Heart left ventricle (tissue), 16 donors: ENCODE results near the gene MIEN1. TPM values are rescaled to one million over a fixed set of nuclear protein-coding genes. Genes with fewer than 3 reads are reported as not detected.

Source experiments
- ATAC-seq, 4 donors: fragments of 200-7000 bp; cut with Tn5 transposase; one replicate each; pipeline ENCODE4 v1.9.1; 2020 to 2022; ENCODE audit warnings: moderate library complexity in 4 of 4, mild to moderate bottlenecking in 3 of 4, moderate number of reproducible peaks in 1 of 4
- DNase-seq, 5 donors: peaks; one replicate each; pipeline ENCODE4 v3.0.0-alpha.2; 2020
- H3K27ac ChIP-seq, 12 donors: fragments of 200-600 bp; sonication (generic) in 4 of 12; one replicate each; pipeline versions ENCODE4 v1.5.0 to v1.8.0; 2016 to 2022; ENCODE audit warnings: mild to moderate bottlenecking in 2 of 12
- H3K27me3 ChIP-seq, 9 donors: fragments of 200-600 bp; sonication (generic) in 2 of 9; one replicate each; pipeline versions ENCODE4 v1.5.1 to v1.8.0; 2016 to 2022; ENCODE audit warnings: mild to moderate bottlenecking in 3 of 9
- H3K36me3 ChIP-seq, 9 donors: fragments of 200-600 bp; sonication (generic) in 2 of 9; one replicate each; pipeline versions ENCODE4 v1.5.0 to v1.8.0; 2018 to 2022; ENCODE audit warnings: mild to moderate bottlenecking in 2 of 9
- H3K4me1 ChIP-seq, 12 donors: fragments of 200-600 bp; sonication (generic) in 4 of 12; one replicate each; pipeline versions ENCODE4 v1.5.0 to v1.8.0; 2016 to 2022; ENCODE audit warnings: mild to moderate bottlenecking in 3 of 12
- H3K4me3 ChIP-seq, 12 donors: fragments of 200-600 bp; sonication (generic) in 4 of 12; one replicate each; pipeline versions ENCODE4 v1.5.0 to v1.8.0; 2017 to 2022; ENCODE audit warnings: mild to moderate bottlenecking in 9 of 12, moderate library complexity in 4 of 12
- H3K9me3 ChIP-seq, 12 donors: fragments of 200-600 bp; sonication (generic) in 4 of 12; one replicate each; pipeline versions ENCODE4 v1.5.0 to v1.8.0; 2016 to 2022; ENCODE audit warnings: mild to moderate bottlenecking in 1 of 12
- POLR2A ChIP-seq, 2 donors: fragments of 450-650 bp; IDR thresholded peaks; one replicate each; pipeline ENCODE4 v1.6.1; 2017; ENCODE audit warnings: antibody characterized with exemption in 2 of 2, mild to moderate bottlenecking in 2 of 2, moderate library complexity in 2 of 2
- WGBS, 4 donors: extraction: QIAGEN DNeasy Blood & Tissue Kit in 2 of 4; methylation state at CpG; one replicate each; pipeline versions ENCODE4 v1.1.5 to v1.1.7; 2013 to 2018; 5-methylcytosine and 5-hydroxymethylcytosine counted together
- intact Hi-C, 10 donors: fragments of 100-400 bp; cut with DNase I; formaldehyde crosslinking; loops; one replicate each; pipeline versions ENCODE4 v1.11.1 to v1.14.2; 2022
- polyA plus RNA-seq, 2 donors: library from polyadenylated mRNA; stranded (reverse); fragments of 200-250 nt; gene quantifications; one replicate each; pipeline ENCODE4 v1.2.3, GENCODE V29; 2013
- total RNA-seq, 9 donors: library from RNA; depleted of rRNA in 2 of 9; stranded (reverse); fragments of >200 nt in 2 of 9; fragmentation: NEBNext Ultra II Directional in 3 of 9; extraction: Animal tissue kit (Norgen Biotek cat#: 25700) in 3 of 9; gene quantifications; one replicate each; pipeline versions ENCODE4 v1.1.0 to v1.2.4, GENCODE V29; 2016 to 2023
- TF ChIP-seq, protein P1 (sequence below), 12 donors: fragments of 200-600 bp; sonication (generic) in 4 of 12; IDR thresholded peaks; one replicate each; pipeline versions ENCODE4 v1.5.0 to v1.8.0; 2018 to 2022; ENCODE audit warnings: antibody characterized with exemption in 12 of 12, mild to moderate bottlenecking in 5 of 12
- donor health status: ischemic (EF 13 %, LVEDD 7.1; RV severe dilation, severe dysfunction).
- donor health status: healthy with polysubstance abuse.
- donor health status: DM: no; HTN: yes; CAD: no.
- donor health status: DM: no; HTN: no; CAD: no.
- donor health status: ischemic (EF 25% LVEDD 6.9; RV normal size, moderate dysfunction).
- donor health status: ischemic (EF 25% LVEDD 5.7; RV mildly dilated, moderate dysfunction).
- donor health status: healthy.
- donor health status: DM: yes; HTN: yes; CAD: no.
- donor health status: ischemic (EF 35%, LVEDD 5.7; RV mildly dilated, moderate dysfunction).
- donor health status: nonischemic (EF 11% LVEDD 7.7; RV severe dilation, severe dysfunction).
- donor health status: DM: yes; HTN: yes; CAD: no.
- donor health status: PGD.
- donor health status: ischemic (EF 29% LVEDD 5.4; RV normal size, mild dysfunction).
- donor health status: nonischemic (EF 23%, LVEDD 6.1; RV moderate dilation, normal function).

MIEN1 gene
- total and polyA plus RNA-seq, 11 donors, result 34.3 to 159 (median 55.1) TPM

DNA sequence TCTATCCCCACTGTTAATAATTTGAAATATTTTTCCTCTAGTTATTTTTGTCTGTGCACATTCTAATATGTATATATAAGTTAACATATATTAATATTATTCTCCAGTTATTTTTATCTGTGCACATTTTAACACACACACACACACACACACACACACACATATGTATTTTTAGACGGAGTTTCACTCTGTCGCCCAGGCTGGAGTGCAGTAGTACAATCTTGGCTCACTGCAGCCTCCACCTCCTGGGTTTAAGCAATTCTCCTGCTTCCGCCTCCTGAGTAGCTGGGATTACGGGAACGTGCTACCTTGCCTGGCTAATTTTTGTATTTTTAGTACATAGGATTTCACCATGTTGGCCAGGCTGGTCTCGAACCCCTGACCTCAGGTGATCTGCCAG is 12.7 kb downstream of the MIEN1 start:
- H3K4me3 ChIP-seq, result no peak overlapping the region
- H3K27ac ChIP-seq, result no peak overlapping the region
- no peak for ATAC-seq
- no peaks in the 10 kb centered on the region for H3K27me3 ChIP-seq
- peaks cover 0 to 89% (median 61%) of the 10 kb centered on the region in 9 donors for H3K36me3 ChIP-seq
- intact Hi-C loops, result no loop called here
- no peak for DNase-seq
- peaks cover 0 to 17% (median 4%) of the 10 kb centered on the region in 12 donors for H3K4me1 ChIP-seq
- WGBS, 4 donors, result 62 to 69% (median 66%) methylated on average over 6 of the region's 6 CpGs
- H3K9me3 ChIP-seq, result no peaks in the 10 kb centered on the region
- no peak for TF ChIP-seq POLR2A (IDR thresholded peaks at IDR 0.05)
- TF ChIP-seq, protein P1, sequence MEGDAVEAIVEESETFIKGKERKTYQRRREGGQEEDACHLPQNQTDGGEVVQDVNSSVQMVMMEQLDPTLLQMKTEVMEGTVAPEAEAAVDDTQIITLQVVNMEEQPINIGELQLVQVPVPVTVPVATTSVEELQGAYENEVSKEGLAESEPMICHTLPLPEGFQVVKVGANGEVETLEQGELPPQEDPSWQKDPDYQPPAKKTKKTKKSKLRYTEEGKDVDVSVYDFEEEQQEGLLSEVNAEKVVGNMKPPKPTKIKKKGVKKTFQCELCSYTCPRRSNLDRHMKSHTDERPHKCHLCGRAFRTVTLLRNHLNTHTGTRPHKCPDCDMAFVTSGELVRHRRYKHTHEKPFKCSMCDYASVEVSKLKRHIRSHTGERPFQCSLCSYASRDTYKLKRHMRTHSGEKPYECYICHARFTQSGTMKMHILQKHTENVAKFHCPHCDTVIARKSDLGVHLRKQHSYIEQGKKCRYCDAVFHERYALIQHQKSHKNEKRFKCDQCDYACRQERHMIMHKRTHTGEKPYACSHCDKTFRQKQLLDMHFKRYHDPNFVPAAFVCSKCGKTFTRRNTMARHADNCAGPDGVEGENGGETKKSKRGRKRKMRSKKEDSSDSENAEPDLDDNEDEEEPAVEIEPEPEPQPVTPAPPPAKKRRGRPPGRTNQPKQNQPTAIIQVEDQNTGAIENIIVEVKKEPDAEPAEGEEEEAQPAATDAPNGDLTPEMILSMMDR (IDR thresholded peaks at IDR 0.05), result no peak

- peak; percentile 29 to 78 (median 68) for ATAC-seq
- peaks cover 0 to 90% (median 62%) of the 10 kb centered on the region in 9 donors for H3K36me3 ChIP-seq
- 68 to 75% (median 69%) methylated on average over 8 to 11 of the region's 11 CpGs for WGBS, 4 donors
These were observed 13.3 kb downstream of the MIEN1 start for GRCh38 chr17:39716879-39717536.

GRCh38 chr17:39716073-39716818 is 14.1 kb downstream of the MIEN1 start:
- peak; percentile 73 to 89 (median 75) for ATAC-seq
- peak in 3 of 5 donors; percentile 43 to 48 (median 47) for DNase-seq
- H3K9me3 ChIP-seq, result no peaks in the 10 kb centered on the region
- H3K4me3 ChIP-seq, result no peak overlapping the region
- 58 to 75% (median 69%) methylated on average over 14 to 15 of the region's 15 CpGs for WGBS, 4 donors
- TF ChIP-seq, protein P1 (IDR thresholded peaks at IDR 0.05), result no peak
- no peak for TF ChIP-seq POLR2A (IDR thresholded peaks at IDR 0.05)
- H3K36me3 ChIP-seq, result peaks cover 0 to 90% (median 66%) of the 10 kb centered on the region in 9 donors
- H3K27ac ChIP-seq, result peak overlapping the region in 10 of 12 donors; percentile 24 to 76 (median 47)
- peaks cover 0 to 17% (median 4%) of the 10 kb centered on the region in 12 donors for H3K4me1 ChIP-seq
- intact Hi-C loops, result no loop called here
- H3K27me3 ChIP-seq, result no peaks in the 10 kb centered on the region

More at GRCh38 chr17:39716879-39717536, 13.3 kb downstream of the MIEN1 start:
- H3K9me3 ChIP-seq, result no peaks in the 10 kb centered on the region
- TF ChIP-seq POLR2A (IDR thresholded peaks at IDR 0.05), result no peak
- TF ChIP-seq, protein P1 (IDR thresholded peaks at IDR 0.05), result no peak
- peak overlapping the region in 9 of 12 donors; percentile 24 to 76 (median 51) for H3K27ac ChIP-seq
- H3K27me3 ChIP-seq, result no peaks in the 10 kb centered on the region
- intact Hi-C loops, result no loop called here
- H3K4me1 ChIP-seq, result peaks cover 0 to 17% (median 4%) of the 10 kb centered on the region in 12 donors
- H3K4me3 ChIP-seq, result no peak overlapping the region
- DNase-seq, result peak in 1 of 5 donors; percentile 33
